Astrocyte (in vitro differentiated cells and primary cell): ENCODE measurements around the gene C2orf42.

Source experiments
- EZH2 ChIP-seq: IDR thresholded peaks from 2 replicates; pipeline ENCODE4 v1.6.1; 2012; ENCODE audit warnings: mild to moderate bottlenecking, low read length, inconsistent platforms; ENCODE audit not compliant: insufficient read depth
- TF ChIP-seq, protein P1 (sequence below): IDR thresholded peaks from 2 replicates; pipeline ENCODE4 v1.5.1; 2011; ENCODE audit warnings: low read depth, mild to moderate bottlenecking, inconsistent platforms, low read length, moderate library complexity; ENCODE audit not compliant: insufficient read depth

- TF ChIP-seq, protein P1, sequence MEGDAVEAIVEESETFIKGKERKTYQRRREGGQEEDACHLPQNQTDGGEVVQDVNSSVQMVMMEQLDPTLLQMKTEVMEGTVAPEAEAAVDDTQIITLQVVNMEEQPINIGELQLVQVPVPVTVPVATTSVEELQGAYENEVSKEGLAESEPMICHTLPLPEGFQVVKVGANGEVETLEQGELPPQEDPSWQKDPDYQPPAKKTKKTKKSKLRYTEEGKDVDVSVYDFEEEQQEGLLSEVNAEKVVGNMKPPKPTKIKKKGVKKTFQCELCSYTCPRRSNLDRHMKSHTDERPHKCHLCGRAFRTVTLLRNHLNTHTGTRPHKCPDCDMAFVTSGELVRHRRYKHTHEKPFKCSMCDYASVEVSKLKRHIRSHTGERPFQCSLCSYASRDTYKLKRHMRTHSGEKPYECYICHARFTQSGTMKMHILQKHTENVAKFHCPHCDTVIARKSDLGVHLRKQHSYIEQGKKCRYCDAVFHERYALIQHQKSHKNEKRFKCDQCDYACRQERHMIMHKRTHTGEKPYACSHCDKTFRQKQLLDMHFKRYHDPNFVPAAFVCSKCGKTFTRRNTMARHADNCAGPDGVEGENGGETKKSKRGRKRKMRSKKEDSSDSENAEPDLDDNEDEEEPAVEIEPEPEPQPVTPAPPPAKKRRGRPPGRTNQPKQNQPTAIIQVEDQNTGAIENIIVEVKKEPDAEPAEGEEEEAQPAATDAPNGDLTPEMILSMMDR, result no peak
- no peak for TF ChIP-seq EZH2
These were observed 21.6 kb upstream of the C2orf42 start for GRCh38 chr2:70212298-70212932.
